ENCODE measurements around the gene EFCAB10. TPM values are rescaled to one million over a fixed set of nuclear protein-coding genes. Genes with fewer than 3 reads are reported as not detected.

EFCAB10 gene, protein sequence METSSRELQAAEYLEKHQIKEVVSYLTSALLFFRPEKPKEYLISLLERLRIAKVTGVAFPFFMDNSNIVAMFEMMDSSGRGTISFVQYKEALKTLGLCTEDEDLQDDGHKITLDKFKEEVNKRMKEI
- total RNA-seq = not detected

DNA sequence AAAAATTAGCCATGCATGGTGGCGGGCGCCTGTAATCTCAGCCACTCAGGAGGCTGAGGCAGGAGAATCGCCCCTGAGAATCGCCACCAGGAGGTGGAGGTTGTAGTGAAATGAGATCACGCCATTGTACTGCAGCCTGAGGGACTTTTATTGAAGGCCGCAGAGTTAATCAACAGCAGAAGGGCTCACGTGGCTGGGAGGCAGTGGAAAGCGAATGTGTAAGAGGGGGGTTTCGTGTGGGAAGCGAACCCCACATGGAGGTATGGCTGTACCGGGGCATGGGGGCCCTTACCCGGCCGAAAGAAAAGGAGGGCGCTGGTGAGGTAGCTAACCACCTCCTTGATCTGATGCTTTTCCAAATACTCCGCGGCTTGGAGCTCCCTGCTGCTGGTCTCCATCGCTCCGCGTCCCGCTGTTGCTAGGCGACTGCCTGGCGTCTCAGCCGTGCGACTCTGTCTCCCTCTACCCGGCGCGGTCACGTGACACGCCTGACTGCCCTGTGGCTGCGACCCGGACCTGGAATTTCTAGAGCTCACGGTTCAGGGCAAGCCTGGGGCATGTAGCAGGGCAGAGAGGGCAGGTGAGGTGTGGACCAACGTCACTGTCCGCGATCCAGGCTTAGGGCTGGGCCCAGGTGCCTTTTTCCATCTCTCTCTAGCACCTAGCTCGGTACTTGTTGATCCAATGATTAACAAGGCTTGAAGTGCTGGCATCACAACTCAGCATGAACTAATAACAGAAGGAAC lies at the start of gene EFCAB10:
EFCAB10 (minus strand) TSS at position 428 of the 746 bp plus-strand sequence; CDS start at position 398, 30 bp downstream.
- intact Hi-C loops (cut with DNase I) = no loop called here
- ATAC-seq (peak; percentile 38), DNase-seq (ENCODE audit: low spot score) (peak; percentile 64)

DNA sequence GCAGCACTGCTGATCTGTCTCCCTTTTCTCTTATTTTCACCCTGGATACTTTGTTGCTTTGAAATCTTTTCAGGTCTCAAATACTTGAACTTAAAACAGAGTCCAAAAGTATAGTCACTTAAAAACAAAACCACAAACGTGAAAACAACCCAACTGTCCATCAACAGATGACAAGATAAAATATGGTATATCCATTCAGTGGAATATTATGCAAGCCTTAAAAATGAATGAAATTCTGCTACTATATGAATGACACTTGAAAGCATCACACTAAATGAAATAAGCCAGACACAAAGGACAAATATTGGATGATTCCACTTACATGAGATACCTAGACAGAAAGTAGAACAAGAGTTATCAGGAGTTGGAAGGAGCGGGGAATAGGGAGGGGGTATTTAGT lies 44.7 kb upstream of the EFCAB10 start:
- ATAC-seq = no peak
- intact Hi-C loops (cut with DNase I) = no loop called here

DNA sequence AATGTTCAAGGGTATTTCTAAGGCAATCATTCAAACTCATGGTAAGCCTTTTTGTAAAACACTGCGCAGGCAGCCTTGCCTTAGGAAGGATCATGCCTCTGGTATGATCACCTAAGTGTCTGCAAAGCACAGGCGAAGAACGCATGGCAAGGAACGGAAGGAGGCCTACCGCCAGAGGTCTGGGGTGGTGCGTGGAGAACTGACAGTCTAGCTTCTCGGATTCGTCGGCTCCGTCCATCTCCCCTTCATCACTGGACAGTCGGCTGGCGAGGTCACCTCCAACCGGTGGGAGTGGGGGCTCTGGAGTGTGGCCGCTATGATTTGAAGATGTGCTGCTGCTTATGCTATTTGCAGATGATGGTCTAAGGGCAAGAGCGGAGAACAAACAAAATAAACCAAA lies 42.6 kb upstream of the EFCAB10 start:
- no peak for DNase-seq (ENCODE audit: low spot score)
- no peak for ATAC-seq
- intact Hi-C loops (cut with DNase I) = loop anchor here (1.0 kb wide), 1 partner anchor 14 kb away; no protein-coding TSS in a partner anchor

More for the DNA sequence above, 44.7 kb upstream of the EFCAB10 start:
- no peak for DNase-seq (ENCODE audit: low spot score)

DNA sequence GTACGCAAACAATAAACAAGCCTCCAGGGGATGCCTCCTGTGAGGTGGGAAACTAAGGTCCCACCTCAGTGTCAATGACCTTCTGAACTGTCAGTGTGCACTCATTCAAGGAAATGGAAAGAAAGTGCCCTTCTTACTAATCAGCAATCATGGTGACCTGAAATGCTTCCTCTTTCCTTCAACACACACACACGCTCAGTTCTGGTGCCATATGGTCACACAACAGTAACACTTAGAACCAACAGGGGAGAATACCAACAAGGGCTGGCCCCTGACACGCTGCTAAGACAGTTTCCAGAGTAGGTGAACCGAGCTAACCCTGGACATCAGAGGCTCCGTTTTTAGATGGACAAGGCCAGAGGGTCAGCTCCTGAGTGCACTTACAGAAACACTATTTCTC lies 42.1 kb upstream of the EFCAB10 start:
- intact Hi-C loops (cut with DNase I) = no loop called here
- DNase-seq (ENCODE audit: low spot score) = no peak
- no peak for ATAC-seq

DNA sequence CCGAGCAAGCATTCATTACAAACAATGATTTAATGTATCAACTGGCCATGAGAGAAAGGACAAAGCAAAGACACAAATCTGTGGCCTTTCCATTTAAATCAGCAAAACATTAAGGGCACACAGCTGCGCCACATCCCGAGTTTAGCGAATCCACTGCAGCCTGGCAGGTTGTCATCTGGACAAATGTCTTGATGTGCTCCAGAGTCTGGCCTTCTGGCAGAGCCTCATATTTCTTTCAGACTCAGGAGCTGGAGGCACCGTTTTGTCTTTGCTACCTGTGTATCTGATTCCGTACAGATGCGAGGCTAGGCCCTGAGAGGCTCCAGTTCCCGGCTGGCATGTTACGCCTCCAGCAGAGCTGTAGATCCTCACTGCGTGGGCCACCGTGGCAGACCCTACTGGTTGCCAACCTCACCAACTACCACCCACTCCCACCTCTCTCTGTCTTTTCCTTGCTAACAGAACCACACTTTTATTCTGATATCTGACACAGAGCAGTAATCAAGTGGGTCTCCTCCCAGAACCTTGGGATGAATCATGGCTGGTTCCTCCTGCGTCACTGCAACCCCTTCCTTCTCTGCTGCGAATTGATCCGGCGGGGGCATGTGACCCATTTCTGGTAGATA lies 40.9 kb upstream of the EFCAB10 start:
- no peak for ATAC-seq
- DNase-seq (ENCODE audit: low spot score) = no peak
- intact Hi-C loops (cut with DNase I) = no loop called here

DNA sequence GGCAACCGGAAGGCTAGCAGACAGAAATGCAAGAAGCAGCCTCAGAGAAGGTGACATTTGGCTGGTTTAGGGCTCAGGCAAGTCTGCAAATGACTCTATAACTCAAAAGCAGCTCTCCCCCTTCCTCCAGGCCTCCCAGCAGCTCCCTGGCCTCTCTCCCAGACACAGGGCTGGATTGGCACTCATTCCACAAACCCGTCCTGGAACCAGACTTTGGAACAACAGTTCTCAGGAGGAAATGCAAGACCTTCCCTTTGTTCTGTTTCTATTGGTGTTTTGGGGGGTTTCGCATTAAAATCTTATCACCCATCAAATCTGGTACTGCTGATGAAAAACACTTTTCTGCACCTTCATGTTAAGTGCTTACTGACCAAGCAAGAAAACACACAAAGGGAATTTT lies 40.3 kb upstream of the EFCAB10 start:
- intact Hi-C loops (cut with DNase I) = no loop called here
- DNase-seq (ENCODE audit: low spot score) (peak; percentile 68), ATAC-seq (peak; percentile 46)

DNA sequence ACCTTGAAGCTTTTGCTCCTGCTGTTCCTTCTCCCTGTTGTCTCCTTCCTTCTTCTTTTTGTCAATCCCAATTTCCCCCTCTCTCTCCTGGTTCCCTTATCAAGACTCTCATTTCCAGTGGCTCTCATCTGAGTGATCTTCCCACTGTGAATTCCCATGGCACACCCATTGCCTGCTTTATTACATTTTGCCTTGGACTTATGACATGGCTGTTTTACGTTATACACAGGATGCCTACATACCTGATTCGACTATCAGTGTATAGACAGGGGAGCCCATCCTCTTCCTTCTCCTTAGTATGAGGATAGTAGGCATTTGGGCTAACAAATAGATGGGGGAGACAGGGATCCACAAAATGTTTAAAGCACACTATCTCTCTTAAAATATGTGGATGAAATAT lies 39.9 kb upstream of the EFCAB10 start:
- ATAC-seq (no peak), DNase-seq (ENCODE audit: low spot score) (no peak)
- intact Hi-C loops (cut with DNase I) = no loop called here

DNA sequence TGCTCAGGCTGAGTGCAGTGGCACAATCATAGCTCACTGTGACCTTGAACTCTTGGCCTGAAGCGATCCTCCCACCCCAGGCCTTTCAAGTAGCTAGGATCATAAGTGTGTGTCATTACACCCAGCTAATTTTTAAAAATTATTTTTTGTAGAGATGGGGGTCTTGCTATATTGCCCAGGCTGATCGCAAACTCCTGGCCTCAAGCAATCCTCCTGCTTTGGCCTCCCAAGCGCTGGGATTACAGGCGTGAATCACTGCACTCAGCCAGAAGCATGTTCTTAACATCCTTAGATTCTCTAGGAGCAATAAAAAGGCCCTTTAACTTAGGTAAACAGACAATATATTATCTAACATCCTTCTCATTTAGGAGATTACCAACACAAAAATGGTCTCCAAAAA lies 38.3 kb upstream of the EFCAB10 start:
- intact Hi-C loops (cut with DNase I) = no loop called here
- DNase-seq (ENCODE audit: low spot score) (no peak), ATAC-seq (no peak)

DNA sequence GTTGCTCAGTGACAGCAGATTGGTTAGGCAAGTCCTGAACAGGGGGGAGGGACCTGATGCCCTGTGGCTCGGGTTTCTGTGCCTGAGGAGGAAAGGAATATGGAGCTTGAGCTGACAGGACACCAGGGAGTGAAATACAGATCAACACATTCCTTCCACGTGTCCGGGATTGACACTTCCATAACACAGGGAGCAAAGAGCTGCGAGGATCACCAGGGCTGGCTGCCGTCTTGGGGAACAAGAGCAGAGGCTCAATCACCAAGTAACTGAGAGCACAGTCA lies 36.7 kb upstream of the EFCAB10 start:
- no peak for ATAC-seq
- intact Hi-C loops (cut with DNase I) = no loop called here
- no peak for DNase-seq (ENCODE audit: low spot score)

DNA sequence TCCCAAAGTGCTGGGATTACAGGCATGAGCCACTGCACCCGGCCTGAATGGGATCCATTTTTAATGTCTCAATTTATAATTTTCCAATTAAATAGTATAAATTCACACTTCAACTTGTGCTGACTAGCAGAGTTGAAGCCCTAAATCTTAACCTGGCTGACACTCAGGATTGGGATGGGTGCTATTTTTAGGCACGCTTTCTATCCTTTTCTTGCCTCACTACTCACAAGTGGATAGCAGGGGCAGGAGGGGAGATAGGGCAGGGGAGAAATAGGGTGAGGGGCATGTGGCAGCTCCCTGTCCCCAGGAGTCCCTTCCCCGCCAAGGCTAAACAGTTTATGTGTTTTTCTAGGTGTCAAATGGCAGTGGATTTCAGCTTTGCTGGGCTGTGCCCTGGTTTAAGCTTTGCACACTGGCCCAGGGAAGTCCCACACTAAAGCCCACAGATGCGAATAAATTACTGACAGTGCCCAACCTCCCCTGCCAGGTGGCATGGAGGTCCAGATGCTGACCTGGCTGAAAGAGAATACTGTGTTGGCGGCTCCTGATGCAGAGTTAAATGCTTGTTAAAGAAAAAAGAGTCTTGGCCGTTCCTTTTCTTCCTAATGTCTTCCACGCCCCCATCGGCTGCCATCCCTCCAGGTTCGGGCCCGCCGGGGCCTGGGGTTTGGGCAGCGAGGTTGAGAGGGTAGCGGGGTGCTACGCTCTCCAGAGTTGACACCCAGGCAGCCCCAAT lies 36.2 kb upstream of the EFCAB10 start:
- intact Hi-C loops (cut with DNase I) = no loop called here
- ATAC-seq (no peak), DNase-seq (ENCODE audit: low spot score) (no peak)

DNA sequence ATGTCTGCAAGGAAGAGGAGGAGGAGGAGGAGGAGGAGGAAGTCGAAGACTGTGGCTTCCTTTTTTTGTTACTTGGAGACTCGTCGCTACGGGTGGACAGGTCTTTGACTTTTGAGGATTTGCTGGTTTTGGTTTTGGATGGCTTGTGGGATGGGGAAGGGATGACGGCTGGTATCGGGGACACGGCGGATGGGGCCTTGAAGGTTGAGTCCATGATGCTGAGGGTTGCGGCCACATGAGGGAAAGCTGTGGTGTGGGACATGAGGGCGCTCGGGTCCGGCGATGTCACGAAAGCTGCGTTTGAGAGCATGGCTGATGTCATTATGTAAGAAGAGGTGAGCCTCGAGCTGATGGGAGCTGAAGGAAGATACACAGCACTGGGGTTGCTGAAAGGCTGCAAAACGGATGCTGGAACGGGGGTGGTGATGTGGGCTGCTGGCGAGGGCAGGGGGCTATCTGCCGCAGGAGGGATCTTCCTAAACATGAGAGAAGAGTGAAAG lies 33.1 kb upstream of the EFCAB10 start:
- intact Hi-C loops (cut with DNase I) = no loop called here
- no peak for DNase-seq (ENCODE audit: low spot score)
- ATAC-seq = no peak

DNA sequence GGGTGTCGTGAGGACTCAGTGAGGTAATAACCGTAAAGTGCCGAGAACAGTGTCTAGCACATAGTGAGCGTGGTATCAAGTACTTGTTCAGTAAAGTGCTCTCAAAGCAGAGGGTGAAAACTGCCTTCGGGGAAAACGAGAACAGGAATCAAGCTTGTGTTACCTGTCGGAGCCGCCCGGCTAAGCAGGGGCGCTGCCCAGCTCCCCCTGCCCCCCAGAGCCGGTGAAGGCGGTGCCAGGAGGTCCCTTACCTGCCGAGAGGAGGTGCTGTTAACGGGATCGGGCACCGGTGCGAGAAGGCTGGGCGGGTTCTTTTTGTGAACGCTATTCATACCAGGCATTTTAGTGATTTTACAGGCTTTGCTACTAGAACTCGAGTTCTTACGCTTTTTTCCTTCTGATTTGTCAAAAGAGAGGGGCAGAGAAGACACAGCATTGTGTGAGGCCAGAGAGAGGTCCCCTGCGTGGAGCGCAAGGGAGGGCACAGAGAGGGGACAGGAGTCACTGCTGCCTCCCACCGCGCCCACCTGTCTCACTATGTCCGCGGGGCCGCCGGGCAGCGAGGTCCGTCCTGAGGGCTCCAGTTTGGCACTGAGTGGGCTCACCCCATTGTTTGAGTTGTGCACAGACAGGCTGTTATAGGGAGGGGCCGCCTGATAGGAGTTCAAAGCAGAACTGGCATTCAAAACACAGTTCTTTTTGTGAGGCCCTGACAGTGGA lies 32.5 kb upstream of the EFCAB10 start:
- DNase-seq (ENCODE audit: low spot score) = no peak
- intact Hi-C loops (cut with DNase I) = no loop called here
- no peak for ATAC-seq

DNA sequence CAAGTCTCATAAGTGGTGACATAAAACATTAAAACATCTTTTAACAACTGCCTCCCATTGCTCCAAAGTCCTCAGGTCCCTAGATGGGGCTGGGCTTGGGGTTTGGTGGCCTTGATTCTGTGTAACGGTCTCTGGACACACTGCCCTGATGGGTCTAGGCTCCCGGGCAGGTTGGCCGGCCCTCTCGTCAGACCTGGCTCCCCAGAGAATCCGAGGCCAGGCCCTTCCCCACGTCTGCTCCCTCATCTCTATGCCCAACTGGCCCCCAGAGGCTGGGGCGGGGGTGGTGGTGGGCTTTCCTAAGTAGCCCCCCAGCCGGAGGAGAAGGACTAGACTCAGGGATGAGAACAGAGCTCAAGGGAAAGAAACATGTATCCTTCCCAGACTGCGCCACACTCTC lies 31.5 kb upstream of the EFCAB10 start:
- ATAC-seq = no peak
- no peak for DNase-seq (ENCODE audit: low spot score)

DNA sequence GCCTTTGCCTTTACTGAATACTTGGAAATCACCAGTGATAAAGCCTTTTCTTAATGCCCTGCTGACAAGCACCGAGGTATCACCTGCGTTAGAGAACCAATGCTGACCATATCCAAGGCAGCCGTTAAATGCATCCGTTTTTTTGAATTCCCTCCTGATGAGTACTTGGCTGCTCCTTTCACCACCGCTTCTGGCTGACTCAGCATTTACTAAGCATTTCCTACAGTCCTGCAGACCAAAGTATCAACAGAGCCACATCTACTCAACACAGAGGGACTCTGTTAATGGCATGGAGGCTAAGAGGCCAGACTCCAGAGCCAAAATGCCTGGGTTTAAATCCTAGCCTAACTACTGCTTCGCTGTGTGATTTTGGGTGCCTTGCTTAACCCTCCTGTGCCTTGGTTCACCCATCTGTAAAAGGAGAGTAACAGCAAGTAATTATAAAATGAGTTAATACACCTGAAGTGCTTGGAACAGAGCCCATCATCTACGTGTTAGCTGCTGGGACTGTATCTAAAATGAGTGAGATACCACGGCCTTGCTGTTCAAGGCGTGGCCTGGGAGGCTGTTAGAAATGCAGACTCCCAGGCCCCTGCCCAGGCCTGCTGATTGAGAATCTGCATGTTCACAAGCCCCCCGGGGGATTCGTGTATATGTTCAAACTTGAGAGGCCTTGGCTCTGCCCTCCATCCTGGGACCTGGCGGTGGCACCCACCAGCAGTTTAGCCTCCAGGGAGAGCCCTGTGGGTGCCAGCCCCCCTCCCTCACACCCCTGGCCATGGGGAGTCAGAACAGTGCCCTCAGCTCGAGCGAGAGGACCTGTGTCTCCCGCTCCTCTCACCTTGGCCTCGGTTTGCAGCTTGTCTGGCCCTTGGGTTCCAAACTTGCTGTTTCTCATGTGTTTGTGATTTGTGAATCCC lies 30.8 kb upstream of the EFCAB10 start:
- no peak for ATAC-seq
- intact Hi-C loops (cut with DNase I) = no loop called here
- no peak for DNase-seq (ENCODE audit: low spot score)

More for the DNA sequence above, 31.5 kb upstream of the EFCAB10 start:
- intact Hi-C loops (cut with DNase I) = no loop called here

DNA sequence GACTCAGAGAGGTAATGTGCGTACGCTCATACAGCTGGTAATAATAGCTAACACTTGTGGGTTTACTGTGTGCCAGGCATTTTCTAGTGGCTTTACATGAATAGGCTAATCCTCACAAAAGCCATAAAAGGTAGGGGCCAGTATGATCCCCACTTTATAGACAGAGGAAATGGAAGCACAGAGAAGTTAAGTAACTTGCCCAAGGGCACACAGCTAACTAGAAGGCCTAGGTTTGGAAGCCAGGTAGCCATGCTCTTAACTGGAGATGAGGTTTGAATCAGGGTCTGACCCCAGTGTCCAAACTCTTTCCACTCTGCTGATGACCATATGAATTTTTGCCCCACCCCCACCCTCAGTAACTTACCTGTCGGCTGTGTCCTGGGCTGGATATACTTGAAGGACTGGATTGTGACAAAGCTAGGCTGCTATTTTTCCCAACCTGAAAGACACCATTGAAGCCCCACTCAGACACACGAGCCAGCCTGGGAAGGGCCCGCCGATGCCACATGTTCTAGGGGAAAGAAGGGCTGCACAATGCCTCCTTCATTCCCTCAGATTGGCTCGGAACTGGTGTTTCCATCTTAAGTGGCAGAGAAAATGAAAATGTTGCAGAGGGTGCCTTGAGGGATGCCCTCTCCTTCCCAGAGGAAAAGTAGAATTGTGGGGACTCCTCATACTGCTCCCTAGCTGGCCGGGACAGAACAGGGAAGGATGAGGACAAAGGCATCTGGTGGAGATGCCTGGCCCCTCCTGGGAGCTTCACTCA lies 29.1 kb upstream of the EFCAB10 start:
- ATAC-seq = no peak
- intact Hi-C loops (cut with DNase I) = no loop called here

DNA sequence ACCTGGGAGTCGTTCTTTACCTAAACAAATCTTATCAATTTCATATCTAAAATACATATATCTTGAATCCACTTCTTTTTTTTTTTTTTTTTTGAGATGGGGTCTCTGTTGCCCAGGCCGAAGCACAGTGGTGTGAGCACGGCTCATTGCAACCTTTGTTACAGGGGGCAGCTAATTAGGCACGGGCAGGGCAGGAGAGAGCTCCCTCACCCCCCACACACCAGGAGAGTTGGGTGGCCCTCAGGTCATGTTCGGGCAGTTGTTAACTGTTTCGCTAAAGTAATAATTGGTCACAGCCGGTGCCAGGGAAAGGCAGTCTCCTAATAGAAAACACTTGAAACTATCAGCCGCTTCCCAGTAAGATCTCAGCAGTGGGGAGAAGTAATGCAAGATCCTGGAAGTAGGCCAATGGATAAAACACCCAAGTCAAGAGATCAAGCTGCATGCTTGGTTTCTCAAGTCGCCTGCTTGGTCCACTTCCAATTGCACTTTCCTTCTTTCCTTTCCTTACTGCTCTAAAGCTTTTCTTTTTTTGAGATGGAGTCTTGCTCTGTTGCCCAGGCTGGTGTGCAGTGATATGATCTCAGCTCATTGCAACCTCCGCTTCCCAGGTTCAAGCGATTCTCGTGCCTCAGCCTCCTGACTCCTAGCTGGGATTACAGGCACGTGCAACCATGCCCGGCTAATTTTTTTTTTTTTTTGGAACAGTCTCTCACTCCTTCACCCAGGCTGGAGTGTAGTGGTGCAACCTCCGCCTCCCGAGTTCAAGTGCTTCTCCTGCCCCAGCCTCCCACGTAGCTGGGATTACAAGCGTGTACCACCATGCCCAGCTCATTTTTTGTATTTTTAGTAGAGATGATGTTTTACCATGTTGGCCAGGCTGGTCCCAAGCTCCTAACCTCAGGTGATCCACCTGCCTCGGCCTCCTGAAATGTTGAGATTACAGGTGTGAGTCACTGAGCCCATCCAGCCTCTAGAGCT lies 21.3 kb upstream of the EFCAB10 start:
- peak; percentile 62 for ATAC-seq
- intact Hi-C loops (cut with DNase I) = no loop called here
- no peak for DNase-seq (ENCODE audit: low spot score)

More for the DNA sequence above, 29.1 kb upstream of the EFCAB10 start:
- no peak for DNase-seq (ENCODE audit: low spot score)

All from sciatic nerve (tissue), 2 donors.